ENCODE data around the gene HPS1. TPM values are rescaled to one million over a fixed set of nuclear protein-coding genes. Genes with fewer than 3 reads are reported as not detected.
A peak's percentile ranks its signal among the peaks of the same experiment; 100 is the strongest.

Gene HPS1
- polyA plus RNA-seq, 2 of the 4 experiments (the other 2 are of a cell fraction): 25.1 to 28.2 TPM

- TF ChIP-seq, protein P1, sequence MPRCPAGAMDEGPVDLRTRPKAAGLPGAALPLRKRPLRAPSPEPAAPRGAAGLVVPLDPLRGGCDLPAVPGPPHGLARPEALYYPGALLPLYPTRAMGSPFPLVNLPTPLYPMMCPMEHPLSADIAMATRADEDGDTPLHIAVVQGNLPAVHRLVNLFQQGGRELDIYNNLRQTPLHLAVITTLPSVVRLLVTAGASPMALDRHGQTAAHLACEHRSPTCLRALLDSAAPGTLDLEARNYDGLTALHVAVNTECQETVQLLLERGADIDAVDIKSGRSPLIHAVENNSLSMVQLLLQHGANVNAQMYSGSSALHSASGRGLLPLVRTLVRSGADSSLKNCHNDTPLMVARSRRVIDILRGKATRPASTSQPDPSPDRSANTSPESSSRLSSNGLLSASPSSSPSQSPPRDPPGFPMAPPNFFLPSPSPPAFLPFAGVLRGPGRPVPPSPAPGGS (IDR thresholded peaks at IDR 0.05): no peak
- TF ChIP-seq HMGXB4 (CRISPR knock-in tag; IDR thresholded peaks at IDR 0.05; ENCODE audit: borderline replicate concordance): no peak
- no peak for TF ChIP-seq HOXB13 (CRISPR knock-in tag; IDR thresholded peaks at IDR 0.05; ENCODE audit: low read depth)
Measured at GRCh38 chr10:98424295-98425254, 22.2 kb downstream of the HPS1 start (continued).

- 69% methylated on average over 6 of the region's 9 CpGs for WGBS (ENCODE audit: missing lambda C conversion rate)
- DNase-seq (ENCODE audit: low read depth in 1 of 2, low spot score in 1 of 2) (peak in 1 of 2 experiments; percentile 31), FAIRE-seq (no peak), ATAC-seq (peak in 1 of 2 experiments; percentile 80; a peak in 3 of 6 replicates)
- no peak overlapping the region for H3K4me2 ChIP-seq
- H3K4me1 ChIP-seq: no peaks in the 10 kb centered on the region
- ChIA-PET CTCF (interaction anchor here (0.9 to 2.7 kb wide), 5 partner anchors 8 to 240 kb away, joined by 3 to 11 read pairs (median 4); partner anchors contain the start of gene PYROXD2), POLR2A (interaction anchor here (1.1 kb wide), 1 partner anchor 9 kb away, joined by 4 read pairs; the partner anchor contains the start of gene PYROXD2)
- TF ChIP-seq CBX8 (IDR thresholded peaks at IDR 0.05): no peak
- no peak for TF ChIP-seq BHLHE40 (IDR thresholded peaks at IDR 0.05; ENCODE audit: low read depth, low read length)
- TF ChIP-seq RAD21 (conservative IDR thresholded peaks at IDR 0.05 in 1 of 2, IDR thresholded peaks at IDR 0.05 in 1 of 2): peak in 1 of 2 experiments; percentile 37; a peak in 2 of 5 replicates
- TF ChIP-seq ZC3H11A (IDR thresholded peaks at IDR 0.05): no peak
- H3K4me3 ChIP-seq: no peak overlapping the region
- no peaks in the 10 kb centered on the region for H3K9me3 ChIP-seq
- H3K27ac ChIP-seq: no peak overlapping the region
Measured at GRCh38 chr10:98423691-98424120, 23.0 kb downstream of the HPS1 start.

DNA sequence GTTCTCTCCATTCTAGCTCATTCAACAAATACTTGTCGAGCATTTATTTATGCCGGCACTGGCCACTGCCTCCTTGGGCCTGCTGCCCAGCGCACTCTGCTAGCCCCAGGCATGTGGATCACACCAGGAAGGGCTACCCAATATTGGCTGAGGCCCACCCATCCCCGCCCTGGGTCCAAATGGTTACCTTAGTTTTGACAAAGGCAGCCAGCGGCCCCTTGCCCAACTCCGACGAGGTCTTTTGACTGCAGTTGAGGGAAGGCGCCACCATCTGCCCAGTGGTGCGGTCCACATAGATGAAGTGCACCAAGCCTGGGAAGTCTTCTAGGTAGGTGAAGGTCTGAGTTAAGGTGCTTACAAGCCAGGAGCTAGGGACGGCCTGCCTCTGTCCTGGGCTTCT, 24.6 kb downstream of the HPS1 start:
- Histone ChIP-seq H3K9me3 (no peaks in the 10 kb centered on the region), H3K4me1 (no peaks in the 10 kb centered on the region), H3K4me2 (no peak overlapping the region), H3K4me3 (no peak overlapping the region), H3K27ac (no peak overlapping the region)
- ATAC-seq: no peak
- POLR2A ChIA-PET: no interaction called here
- TF ChIP-seq FOXS1 (CRISPR knock-in tag; IDR thresholded peaks at IDR 0.05): no peak
- TF ChIP-seq FOSB (CRISPR knock-in tag; IDR thresholded peaks at IDR 0.05): no peak
- TF ChIP-seq BHLHE40 (IDR thresholded peaks at IDR 0.05; ENCODE audit: low read depth, low read length): no peak
- no peak for TF ChIP-seq ZFP36 (IDR thresholded peaks at IDR 0.05; ENCODE audit: borderline replicate concordance, partially characterized antibody)
- TF ChIP-seq, protein P2, sequence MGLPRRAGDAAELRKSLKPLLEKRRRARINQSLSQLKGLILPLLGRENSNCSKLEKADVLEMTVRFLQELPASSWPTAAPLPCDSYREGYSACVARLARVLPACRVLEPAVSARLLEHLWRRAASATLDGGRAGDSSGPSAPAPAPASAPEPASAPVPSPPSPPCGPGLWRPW (IDR thresholded peaks at IDR 0.05): no peak
- TF ChIP-seq HMGXB4 (CRISPR knock-in tag; IDR thresholded peaks at IDR 0.05; ENCODE audit: borderline replicate concordance): no peak
- no peak for TF ChIP-seq SREBF2 (IDR thresholded peaks at IDR 0.05)
- TF ChIP-seq ESRRA (IDR thresholded peaks at IDR 0.05; ENCODE audit: borderline replicate concordance, low read length): no peak
- TF ChIP-seq MAZ (IDR thresholded peaks at IDR 0.05; ENCODE audit: borderline replicate concordance, low read depth, low read length): no peak
- no peak for TF ChIP-seq POLR2A (IDR thresholded peaks at IDR 0.05; ENCODE audit: low read length)
- no peak for TF ChIP-seq RCOR1 (IDR thresholded peaks at IDR 0.05; ENCODE audit: low read depth, low read length)
- CTCF ChIA-PET: interaction anchor here (1.1 to 2.7 kb wide), 2 partner anchors 14 to 46 kb away, joined by 3 to 11 read pairs; no protein-coding TSS in a partner anchor
- DNase-seq (ENCODE audit: low read depth in 1 of 2, low spot score in 1 of 2): no peak
- 93% methylated on average over 9 of the region's 10 CpGs for WGBS (ENCODE audit: missing lambda C conversion rate)
- no peak for FAIRE-seq

Measured in A549 (cell line).